ENCODE data around the gene AKR1B15.

GRCh38 chr7:134502463-134503371 lies 46.2 kb upstream of the AKR1B15 start:
- TF ChIP-seq POLR2AphosphoS5 (IDR thresholded peaks at IDR 0.05) (peak; percentile 31 to 35), CTCF (IDR thresholded peaks at IDR 0.05) (no peak), POLR2A (IDR thresholded peaks at IDR 0.05; ENCODE audit: low read depth) (no peak), EP300 (IDR thresholded peaks at IDR 0.05) (no peak)

Data from esophagus muscularis mucosa (tissue), 4 donors.